ENCODE measurements around the gene NXPH4.

NXPH4 gene

GRCh38 chr12:57192920-57193319 is 23.7 kb upstream of the NXPH4 start:
- no peak for TF ChIP-seq EP300 (IDR thresholded peaks at IDR 0.05; ENCODE audit: borderline replicate concordance)

- TF ChIP-seq EGR1 (IDR thresholded peaks at IDR 0.05) (no peak), CREB1 (IDR thresholded peaks at IDR 0.05; ENCODE audit: low read depth) (no peak), TEAD4 (IDR thresholded peaks at IDR 0.05) (no peak), TAF1 (IDR thresholded peaks at IDR 0.05; ENCODE audit: low read depth) (no peak), USF1 (IDR thresholded peaks at IDR 0.05) (no peak), CEBPB (IDR thresholded peaks at IDR 0.05) (no peak), NFIC (IDR thresholded peaks at IDR 0.05) (no peak), YY1 (IDR thresholded peaks at IDR 0.05; ENCODE audit: low read depth) (no peak), FOXM1 (IDR thresholded peaks at IDR 0.05; ENCODE audit: borderline replicate concordance, low read depth) (no peak), TCF12 (IDR thresholded peaks at IDR 0.05; ENCODE audit: low read depth) (no peak), RAD21 (IDR thresholded peaks at IDR 0.05; ENCODE audit: low read depth) (no peak), MAX (IDR thresholded peaks at IDR 0.05) (no peak)
- TF ChIP-seq, protein P1, sequence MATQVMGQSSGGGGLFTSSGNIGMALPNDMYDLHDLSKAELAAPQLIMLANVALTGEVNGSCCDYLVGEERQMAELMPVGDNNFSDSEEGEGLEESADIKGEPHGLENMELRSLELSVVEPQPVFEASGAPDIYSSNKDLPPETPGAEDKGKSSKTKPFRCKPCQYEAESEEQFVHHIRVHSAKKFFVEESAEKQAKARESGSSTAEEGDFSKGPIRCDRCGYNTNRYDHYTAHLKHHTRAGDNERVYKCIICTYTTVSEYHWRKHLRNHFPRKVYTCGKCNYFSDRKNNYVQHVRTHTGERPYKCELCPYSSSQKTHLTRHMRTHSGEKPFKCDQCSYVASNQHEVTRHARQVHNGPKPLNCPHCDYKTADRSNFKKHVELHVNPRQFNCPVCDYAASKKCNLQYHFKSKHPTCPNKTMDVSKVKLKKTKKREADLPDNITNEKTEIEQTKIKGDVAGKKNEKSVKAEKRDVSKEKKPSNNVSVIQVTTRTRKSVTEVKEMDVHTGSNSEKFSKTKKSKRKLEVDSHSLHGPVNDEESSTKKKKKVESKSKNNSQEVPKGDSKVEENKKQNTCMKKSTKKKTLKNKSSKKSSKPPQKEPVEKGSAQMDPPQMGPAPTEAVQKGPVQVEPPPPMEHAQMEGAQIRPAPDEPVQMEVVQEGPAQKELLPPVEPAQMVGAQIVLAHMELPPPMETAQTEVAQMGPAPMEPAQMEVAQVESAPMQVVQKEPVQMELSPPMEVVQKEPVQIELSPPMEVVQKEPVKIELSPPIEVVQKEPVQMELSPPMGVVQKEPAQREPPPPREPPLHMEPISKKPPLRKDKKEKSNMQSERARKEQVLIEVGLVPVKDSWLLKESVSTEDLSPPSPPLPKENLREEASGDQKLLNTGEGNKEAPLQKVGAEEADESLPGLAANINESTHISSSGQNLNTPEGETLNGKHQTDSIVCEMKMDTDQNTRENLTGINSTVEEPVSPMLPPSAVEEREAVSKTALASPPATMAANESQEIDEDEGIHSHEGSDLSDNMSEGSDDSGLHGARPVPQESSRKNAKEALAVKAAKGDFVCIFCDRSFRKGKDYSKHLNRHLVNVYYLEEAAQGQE (IDR thresholded peaks at IDR 0.05; ENCODE audit: low read depth) = no peak
Measured at GRCh38 chr12:57193706-57194245, 22.8 kb upstream of the NXPH4 start.

DNA sequence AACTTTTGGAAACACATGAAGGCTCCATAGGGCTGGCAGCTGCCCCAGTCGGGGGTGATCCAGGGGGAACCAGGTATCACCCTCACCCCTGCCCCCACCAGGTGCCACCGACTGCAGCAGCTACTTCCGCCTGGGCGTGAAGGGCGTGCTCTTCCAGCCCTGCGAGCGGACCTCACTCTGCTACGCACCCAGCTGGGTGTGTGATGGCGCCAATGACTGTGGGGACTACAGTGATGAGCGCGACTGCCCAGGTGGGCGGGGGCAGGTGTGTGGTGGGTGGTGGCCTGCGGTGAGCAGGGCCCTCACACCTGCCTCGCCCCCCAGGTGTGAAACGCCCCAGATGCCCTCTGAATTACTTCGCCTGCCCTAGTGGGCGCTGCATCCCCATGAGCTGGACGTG is 22.3 kb upstream of the NXPH4 start:
- TF ChIP-seq EGR1 (IDR thresholded peaks at IDR 0.05) = no peak
- TF ChIP-seq EP300 (IDR thresholded peaks at IDR 0.05; ENCODE audit: borderline replicate concordance) = no peak
- no peak for TF ChIP-seq FOXM1 (IDR thresholded peaks at IDR 0.05; ENCODE audit: borderline replicate concordance, low read depth)
- no peak for TF ChIP-seq USF1 (IDR thresholded peaks at IDR 0.05)
- no peak for TF ChIP-seq CEBPB (IDR thresholded peaks at IDR 0.05)
- no peak for TF ChIP-seq TCF12 (IDR thresholded peaks at IDR 0.05; ENCODE audit: low read depth)
- TF ChIP-seq TEAD4 (IDR thresholded peaks at IDR 0.05) = no peak
- TF ChIP-seq NFIC (IDR thresholded peaks at IDR 0.05) = no peak
- TF ChIP-seq TAF1 (IDR thresholded peaks at IDR 0.05; ENCODE audit: low read depth) = no peak
- TF ChIP-seq CREB1 (IDR thresholded peaks at IDR 0.05; ENCODE audit: low read depth) = no peak
- no peak for TF ChIP-seq ZBTB7A (IDR thresholded peaks at IDR 0.05; ENCODE audit: low read depth)
- no peak for TF ChIP-seq YY1 (IDR thresholded peaks at IDR 0.05; ENCODE audit: low read depth)
- TF ChIP-seq MAX (IDR thresholded peaks at IDR 0.05) = no peak
- TF ChIP-seq RAD21 (IDR thresholded peaks at IDR 0.05; ENCODE audit: low read depth) = no peak
- TF ChIP-seq, protein P1 (IDR thresholded peaks at IDR 0.05; ENCODE audit: low read depth) = no peak

GRCh38 chr12:57195186-57195585 is 21.4 kb upstream of the NXPH4 start:
- TF ChIP-seq TCF12 (IDR thresholded peaks at IDR 0.05; ENCODE audit: low read depth) (no peak), TAF1 (IDR thresholded peaks at IDR 0.05; ENCODE audit: low read depth) (no peak), CREB1 (IDR thresholded peaks at IDR 0.05; ENCODE audit: low read depth) (no peak), NFIC (IDR thresholded peaks at IDR 0.05) (no peak), MAX (IDR thresholded peaks at IDR 0.05) (no peak), EGR1 (IDR thresholded peaks at IDR 0.05) (no peak), CEBPB (IDR thresholded peaks at IDR 0.05) (no peak), USF1 (IDR thresholded peaks at IDR 0.05) (no peak), TEAD4 (IDR thresholded peaks at IDR 0.05) (no peak), FOXM1 (IDR thresholded peaks at IDR 0.05; ENCODE audit: borderline replicate concordance, low read depth) (no peak), EP300 (IDR thresholded peaks at IDR 0.05; ENCODE audit: borderline replicate concordance) (no peak), YY1 (IDR thresholded peaks at IDR 0.05; ENCODE audit: low read depth) (no peak), RAD21 (IDR thresholded peaks at IDR 0.05; ENCODE audit: low read depth) (no peak)
- TF ChIP-seq, protein P1 (IDR thresholded peaks at IDR 0.05; ENCODE audit: low read depth) = no peak
